Activated naive CD8-positive, alpha-beta T cell treated with anti-CD3 and anti-CD28 coated beads, Interleukin-2, amount 50 U/mL, for 16 hours (primary cell): ENCODE measurements around the gene SLC20A1.
"Not testable (repeated sequence)": the region's sequence is repeated elsewhere in the genome, so short reads cannot be mapped to it uniquely, and the experiment has no call there.

ENCODE experiments used
- DNase-seq: peaks from one replicate; pipeline ENCODE4 v3.0.0-alpha.2; 2020; ENCODE audit warnings: low read depth, low spot score

Gene SLC20A1

DNA sequence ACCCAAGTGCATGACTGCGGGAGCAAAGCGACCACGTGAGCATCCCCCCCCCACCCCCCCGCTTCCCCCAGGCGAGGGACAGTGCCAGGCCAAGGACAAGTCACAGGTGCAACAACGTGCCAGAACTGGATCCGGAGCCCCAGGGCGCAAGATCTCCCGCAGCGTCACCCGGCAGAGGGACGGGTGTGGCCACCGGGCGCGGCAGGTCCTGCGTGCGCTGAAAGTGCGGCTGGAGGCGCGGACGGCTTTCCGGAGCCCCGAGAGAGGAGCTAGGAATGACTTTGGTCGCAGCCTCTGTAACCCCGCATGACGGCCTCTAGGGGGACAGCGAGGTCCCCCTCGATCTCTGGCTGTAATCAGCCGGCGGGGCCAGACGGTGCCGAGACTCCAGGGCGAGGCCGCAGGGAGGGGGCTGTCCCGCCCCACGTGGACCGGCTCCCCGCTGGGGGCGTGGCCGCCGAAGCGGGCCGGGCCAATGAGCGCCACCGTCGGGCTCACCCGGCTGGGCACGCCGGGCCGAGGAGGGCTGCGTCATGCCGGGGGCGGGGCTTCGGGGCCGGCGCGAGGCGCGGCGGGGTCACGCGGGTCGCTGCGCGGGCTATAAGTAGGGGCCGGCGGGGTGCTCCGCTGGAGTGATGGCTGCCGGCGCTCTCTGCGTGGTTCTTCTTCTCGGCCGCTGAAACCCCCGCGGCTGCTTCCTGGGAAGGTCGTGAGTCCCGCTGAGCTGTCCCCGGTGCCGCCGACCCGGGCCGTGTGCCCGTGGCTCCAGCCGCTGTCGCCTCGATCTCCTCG, at the start of gene SLC20A1:
Gene SLC20A1, plus strand, starts transcription at position 630 of the 792 bp plus-strand sequence. CDS start 890 bp downstream, outside the sequence.
- peak; percentile 96 for DNase-seq

DNA sequence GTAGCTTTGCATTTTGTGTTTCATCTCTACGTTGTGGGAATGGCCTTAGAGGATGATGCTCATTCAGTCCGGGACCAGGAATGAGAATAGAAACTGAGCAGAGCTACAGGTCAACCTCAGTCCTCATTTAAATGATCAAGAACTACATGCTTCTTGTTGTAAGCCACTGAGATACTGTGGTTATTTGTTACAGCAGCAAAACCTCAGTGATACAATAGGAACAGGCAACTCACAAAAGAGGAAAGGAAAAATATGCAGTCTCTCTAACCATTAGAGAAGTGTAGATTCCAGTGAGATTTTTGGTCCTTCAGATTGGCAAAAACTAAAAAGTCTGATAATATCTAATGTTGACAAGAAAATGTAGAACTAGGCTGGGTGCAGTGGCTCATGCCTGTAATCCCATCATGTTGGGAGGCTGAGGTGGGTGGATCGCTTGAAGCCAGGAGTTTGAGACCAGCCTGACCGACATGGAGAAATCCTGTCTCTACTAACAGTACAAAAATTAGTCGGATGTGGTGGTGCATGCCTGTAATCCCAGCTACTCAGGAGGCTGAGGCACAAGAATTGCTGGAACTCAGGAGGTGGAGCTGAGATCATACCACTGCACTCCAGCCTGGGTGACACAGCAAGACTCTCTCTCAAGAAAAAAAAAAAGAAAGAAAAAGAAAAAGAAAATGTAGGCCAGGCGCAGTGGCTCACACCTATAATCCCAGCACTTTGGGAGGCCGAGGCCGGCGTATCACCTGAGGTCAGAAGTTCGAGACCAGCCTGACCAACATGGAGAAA, 48.0 kb upstream of the SLC20A1 start:
- no peak for DNase-seq

GRCh38 chr2:112600634-112601033, 45.1 kb upstream of the SLC20A1 start:
- no peak for DNase-seq

- DNase-seq = no peak
These were observed 44.0 kb upstream of the SLC20A1 start for GRCh38 chr2:112601754-112602153.

- DNase-seq = no peak
These were observed 42.8 kb upstream of the SLC20A1 start for GRCh38 chr2:112602917-112603316.

DNA sequence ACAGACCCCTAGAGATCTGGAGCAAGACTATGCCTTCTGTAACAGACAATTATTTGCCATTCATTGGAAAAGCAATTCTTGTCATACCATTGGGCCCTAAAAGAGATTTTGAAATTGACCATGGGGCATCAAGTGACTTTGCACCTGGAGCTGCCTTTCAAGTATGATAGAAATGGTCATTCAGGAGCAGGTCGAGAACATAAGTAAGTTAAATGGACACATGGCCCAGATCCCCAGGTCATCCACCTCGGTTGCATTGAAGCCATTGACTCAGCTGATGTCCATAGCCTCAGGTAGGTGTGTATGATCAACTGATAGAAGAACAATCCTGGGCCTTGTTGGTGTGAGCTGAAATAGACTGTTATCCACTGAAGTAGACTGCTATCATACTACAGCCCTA, 42.0 kb upstream of the SLC20A1 start:
- DNase-seq = no peak

DNA sequence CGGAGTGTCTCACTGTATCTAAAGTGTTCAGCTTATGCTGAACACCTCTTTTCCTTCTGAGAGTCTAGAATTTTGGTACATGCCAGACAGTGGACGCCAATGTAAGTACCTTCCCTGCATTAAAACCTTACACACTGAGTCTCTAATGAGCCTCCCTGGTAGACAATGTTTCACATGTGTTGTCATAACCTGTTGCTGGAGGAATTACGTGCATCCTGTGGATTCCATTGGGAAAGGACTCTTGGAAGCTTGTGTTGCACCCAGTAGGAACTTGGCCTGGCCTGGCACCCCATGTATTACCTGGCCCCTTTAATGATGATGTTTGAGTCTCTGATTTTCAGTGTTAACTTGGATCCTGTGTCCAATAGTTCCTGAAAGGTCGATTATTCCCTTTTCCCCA, 40.8 kb upstream of the SLC20A1 start:
- no peak for DNase-seq

DNA sequence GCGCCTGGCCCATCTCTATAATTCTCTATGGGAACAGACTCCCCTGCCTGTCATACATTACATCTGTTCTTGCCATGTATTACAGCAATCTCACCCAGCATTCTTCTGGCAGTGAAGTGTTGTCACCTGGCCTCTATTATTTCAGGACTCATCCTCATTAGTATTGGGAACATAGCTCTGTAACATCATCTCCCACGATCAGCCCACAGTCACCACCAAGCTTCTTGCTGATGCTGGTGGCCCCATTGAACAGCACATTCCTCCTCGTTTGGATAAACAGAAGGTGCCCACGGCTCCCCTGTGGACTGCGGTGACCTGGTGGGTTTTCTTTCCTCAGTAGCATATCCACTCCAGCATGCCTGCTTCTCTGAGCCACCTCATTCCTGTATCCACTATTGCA, 39.8 kb upstream of the SLC20A1 start:
- DNase-seq = no peak

DNA sequence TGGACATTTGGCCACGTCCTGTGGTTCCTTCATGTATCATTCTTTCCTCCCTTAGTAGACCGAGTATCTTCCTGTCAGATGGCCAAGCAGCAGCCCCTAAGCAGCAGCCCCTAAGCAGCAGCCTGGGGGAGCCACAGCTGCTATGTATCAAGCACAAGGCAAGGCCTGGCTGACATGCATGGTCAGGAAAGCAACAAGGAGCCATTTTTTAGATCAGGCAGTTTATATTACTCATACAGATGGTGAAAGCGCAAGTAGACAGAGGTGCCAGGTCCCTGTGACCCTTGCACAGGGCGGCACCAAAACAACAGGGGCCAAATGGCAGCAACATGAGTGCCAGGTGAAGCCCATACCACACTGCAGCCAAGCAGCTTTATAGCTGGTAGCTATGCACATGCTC, 39.2 kb upstream of the SLC20A1 start:
- DNase-seq = no peak

GRCh38 chr2:112607680-112608438, 37.9 kb upstream of the SLC20A1 start:
- no peak for DNase-seq

DNA sequence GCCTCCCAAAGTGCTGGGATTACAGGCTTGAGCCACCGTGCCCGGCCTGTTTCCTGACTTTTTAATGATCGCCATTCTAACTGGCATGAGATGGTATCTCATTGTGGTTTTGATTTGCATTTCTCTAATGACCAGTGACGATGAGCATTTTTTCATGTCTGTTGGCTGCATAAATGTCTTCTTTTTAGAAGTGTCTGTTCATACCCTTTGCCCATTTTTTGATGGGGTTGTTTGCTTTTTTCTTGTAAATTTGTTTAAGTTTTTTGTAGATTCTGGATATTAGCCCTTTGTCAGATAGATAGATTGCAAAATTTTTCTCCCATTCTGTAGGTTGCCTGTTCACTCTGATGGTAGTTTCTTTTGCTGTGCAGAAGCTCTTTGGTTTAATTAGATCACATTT, 36.4 kb upstream of the SLC20A1 start:
- not testable (repeated sequence) for DNase-seq

GRCh38 chr2:112612283-112612682, 33.5 kb upstream of the SLC20A1 start:
- not testable (repeated sequence) for DNase-seq

- DNase-seq = no peak
These were observed 31.4 kb upstream of the SLC20A1 start for GRCh38 chr2:112614201-112614840.

DNA sequence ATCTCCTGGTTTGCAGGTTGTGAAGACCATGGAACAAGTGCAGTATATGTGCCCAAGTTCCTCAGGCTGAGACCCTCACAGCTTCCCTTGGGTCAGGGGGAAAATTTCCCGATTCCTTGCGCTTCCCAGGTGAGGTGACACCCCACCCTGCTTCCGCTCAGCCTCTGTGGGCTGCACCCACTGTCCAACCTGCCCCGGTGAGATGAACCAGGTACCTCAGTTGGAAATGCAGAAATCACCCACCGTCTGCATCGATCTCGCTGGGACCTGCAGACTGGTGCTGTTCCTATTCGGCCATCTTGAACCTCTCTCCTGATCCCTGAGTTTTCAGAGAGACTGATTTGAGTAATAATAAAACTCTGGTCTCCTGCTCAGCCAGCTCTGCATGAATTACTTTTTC, 30.7 kb upstream of the SLC20A1 start:
- DNase-seq = no peak

DNA sequence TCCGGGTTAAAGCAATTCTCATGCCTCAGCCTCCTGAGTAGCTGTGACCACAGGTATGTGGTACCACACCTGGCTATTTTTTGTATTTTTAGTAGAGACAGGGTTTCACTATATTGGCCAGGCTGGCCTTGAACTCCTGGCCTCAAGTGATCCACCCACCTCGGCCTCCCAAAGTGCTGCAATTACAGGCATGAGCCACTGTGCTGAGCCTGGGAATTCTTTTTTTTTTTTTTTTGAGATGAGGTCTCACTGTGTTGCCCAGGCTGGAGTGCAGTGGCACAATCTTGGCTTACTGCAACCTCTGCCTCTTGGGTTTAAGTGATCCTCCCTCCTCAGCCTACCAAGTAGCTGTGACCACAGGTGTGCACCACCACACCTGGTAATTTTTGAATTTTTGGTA, 29.9 kb upstream of the SLC20A1 start:
- not testable (repeated sequence) for DNase-seq

DNA sequence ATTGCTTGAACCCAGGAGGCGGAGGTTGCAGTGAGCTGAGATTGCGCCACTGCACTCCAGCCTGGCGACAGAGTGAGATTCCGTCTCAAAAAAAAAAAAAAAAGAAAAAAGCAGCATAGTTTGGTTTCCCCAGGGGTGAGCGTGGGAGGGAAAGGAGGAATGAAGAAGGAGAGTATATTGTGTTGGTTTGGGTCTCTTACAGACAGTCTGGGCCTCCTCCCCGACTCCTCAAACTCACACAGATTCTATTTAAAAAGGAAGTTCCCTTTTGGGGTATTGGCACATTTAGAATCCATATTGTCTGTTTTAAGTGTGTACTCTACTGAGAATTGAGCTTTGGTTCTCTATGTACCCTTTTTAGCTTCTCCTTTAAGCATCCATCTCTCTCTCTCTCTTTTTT, 27.4 kb upstream of the SLC20A1 start:
- DNase-seq = no peak

GRCh38 chr2:112621790-112622527, 23.8 kb upstream of the SLC20A1 start:
- DNase-seq = no peak

GRCh38 chr2:112622528-112622849, 23.2 kb upstream of the SLC20A1 start:
- no peak for DNase-seq

GRCh38 chr2:112623913-112624777, 21.6 kb upstream of the SLC20A1 start:
- DNase-seq = peak; percentile 38

DNA sequence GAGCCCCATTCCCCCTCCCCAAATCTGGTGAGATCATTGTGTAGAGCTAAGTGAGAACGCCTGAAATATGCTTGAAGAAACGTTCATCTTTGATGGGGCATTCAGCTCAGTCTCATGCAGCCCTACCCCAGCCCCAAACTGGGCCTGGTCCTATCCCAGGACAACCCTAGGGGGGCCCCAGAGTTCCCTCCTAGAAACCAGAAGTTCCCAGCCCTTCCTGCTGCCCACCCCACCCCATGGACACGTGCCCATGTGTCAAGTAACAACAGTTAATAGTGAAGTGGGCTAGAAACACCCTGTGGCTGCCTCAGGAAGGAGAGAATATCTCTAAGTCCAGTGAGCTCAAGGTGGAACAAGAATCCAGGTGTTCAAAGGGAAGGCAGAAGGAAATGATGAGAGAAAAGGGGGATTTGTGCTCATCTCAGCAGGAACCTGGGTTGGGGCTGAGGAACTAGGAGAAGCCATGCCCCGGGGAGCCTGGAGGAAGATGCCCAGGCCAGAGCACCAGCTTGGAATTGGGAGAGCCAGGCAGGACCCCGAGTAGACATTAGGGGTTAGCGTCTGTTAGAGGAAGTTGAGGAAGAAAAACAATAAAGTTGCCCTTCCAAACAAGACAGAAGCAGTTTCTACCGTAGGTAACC, 20.1 kb upstream of the SLC20A1 start:
- no peak for DNase-seq
